DND-41 (cell line): ENCODE measurements around the gene GNAZ.

Experiments
- ATAC-seq: fragments of 200-7000 bp; cut with Tn5 transposase; 3 replicates; pipeline ENCODE4 v1.9.1; 2021; ENCODE audit warnings: low read depth; ENCODE audit not compliant: insufficient read depth
- DNase-seq: peaks from one replicate; pipeline ENCODE4 v3.0.0-alpha.2; 2020
- H2AFZ ChIP-seq: 2 replicates; pipeline ENCODE4 v1.6.0; 2012; ENCODE audit warnings: low read depth, low read length
- H3K27ac ChIP-seq: 2 replicates; pipeline ENCODE4 v1.5.1; 2012; ENCODE audit warnings: low read length, inconsistent platforms
- H3K27me3 ChIP-seq: fragments of 200-600 bp; sonication (generic); 2 replicates; pipeline ENCODE4 v1.6.0; 2012; ENCODE audit warnings: low read length, mild to moderate bottlenecking, inconsistent platforms; ENCODE audit not compliant: insufficient read depth, poor library complexity
- H3K36me3 ChIP-seq: 2 replicates; pipeline ENCODE4 v1.5.1; 2012; ENCODE audit warnings: low read length, inconsistent platforms; ENCODE audit not compliant: insufficient read depth
- H3K4me1 ChIP-seq: 2 replicates; pipeline ENCODE4 v1.5.1; 2012; ENCODE audit warnings: mild to moderate bottlenecking, low read length; ENCODE audit not compliant: insufficient read depth
- H3K4me2 ChIP-seq: 2 replicates; pipeline ENCODE4 v1.6.0; 2012; ENCODE audit warnings: mild to moderate bottlenecking, moderate library complexity, low read length, inconsistent platforms; ENCODE audit not compliant: insufficient read depth
- H3K4me3 ChIP-seq, 2 experiments: fragments of 200-600 bp in 1 of 2; shearing (Covaris generic) in 1 of 2; 2 replicates each; pipeline ENCODE4 v1.5.1; 2012 to 2016; ENCODE audit warnings: inconsistent platforms in 2 of 2, low read length in 2 of 2, mild to moderate bottlenecking in 2 of 2, low read depth in 1 of 2, moderate library complexity in 1 of 2
- H3K79me2 ChIP-seq: 2 replicates; pipeline ENCODE4 v1.6.0; 2012; ENCODE audit warnings: low read length, inconsistent platforms; ENCODE audit not compliant: insufficient read depth
- H3K9ac ChIP-seq: 2 replicates; pipeline ENCODE4 v1.6.0; 2012; ENCODE audit warnings: low read depth, mild to moderate bottlenecking, inconsistent platforms, low read length, moderate library complexity
- H3K9me3 ChIP-seq: 2 replicates; pipeline ENCODE4 v1.5.1; 2012; ENCODE audit warnings: low read length, moderate library complexity, mild to moderate bottlenecking, inconsistent platforms; ENCODE audit not compliant: insufficient read depth, severe bottlenecking
- H4K20me1 ChIP-seq: 2 replicates; pipeline ENCODE4 v1.6.0; 2012; ENCODE audit warnings: low read length; ENCODE audit not compliant: insufficient read depth
- EZH2 ChIP-seq: IDR thresholded peaks from 3 replicates; pipeline ENCODE4 v1.6.1; 2012; ENCODE audit warnings: borderline replicate concordance, low read depth, mild to moderate bottlenecking, moderate library complexity, low read length, inconsistent platforms; ENCODE audit not compliant: severe bottlenecking
- TF ChIP-seq, protein P1 (sequence below): IDR thresholded peaks from 2 replicates; pipeline ENCODE4 v1.5.1; 2012; ENCODE audit warnings: borderline replicate concordance, low read length, moderate library complexity, mild to moderate bottlenecking; ENCODE audit not compliant: poor library complexity, severe bottlenecking; ENCODE audit errors: extremely low read depth

Gene GNAZ

DNA sequence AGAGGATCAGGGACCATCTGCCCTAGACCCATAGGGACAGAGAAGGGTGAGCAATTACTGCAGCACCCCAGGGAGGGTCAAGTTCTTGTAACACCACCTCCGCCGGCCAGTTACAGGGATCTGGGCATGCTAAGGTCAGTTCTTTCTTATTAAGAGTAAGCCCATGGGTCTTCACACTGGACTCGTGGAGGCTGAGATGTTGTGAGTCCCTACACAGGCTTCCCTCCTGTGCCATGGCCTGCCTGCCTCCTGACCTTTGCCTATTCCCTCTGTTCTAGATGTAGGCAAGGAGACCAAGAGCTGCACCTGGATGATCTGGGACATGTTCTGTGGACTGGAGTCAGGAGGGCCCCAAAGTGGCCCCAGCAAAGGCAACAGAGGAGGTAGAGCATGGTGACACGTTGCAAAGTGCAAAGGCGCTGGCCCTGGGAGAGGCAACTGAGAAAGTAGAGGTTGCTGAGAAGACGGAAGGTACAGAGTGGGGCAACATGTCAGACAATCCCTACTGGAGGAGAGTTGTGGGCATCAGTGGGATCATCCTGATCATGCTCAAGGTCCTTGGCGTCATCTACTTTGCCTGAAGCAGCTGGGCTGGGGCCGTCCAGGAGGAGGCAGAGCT, 16.3 kb upstream of the GNAZ start:
- Histone ChIP-seq H3K9ac (no peak overlapping the region), H3K27ac (no peak overlapping the region), H3K4me3 (no peak overlapping the region), H3K79me2 (no peaks in the 10 kb centered on the region), H3K36me3 (no peaks in the 10 kb centered on the region), H3K4me2 (no peak overlapping the region), H3K27me3 (peaks cover 5% of the 10 kb centered on the region), H3K4me1 (no peaks in the 10 kb centered on the region), H2AFZ (no peak overlapping the region), H3K9me3 (peaks cover 2% of the 10 kb centered on the region), H4K20me1 (no peaks in the 10 kb centered on the region)
- no peak for ATAC-seq
- no peak for DNase-seq
- TF ChIP-seq EZH2: no peak
- TF ChIP-seq, protein P1, sequence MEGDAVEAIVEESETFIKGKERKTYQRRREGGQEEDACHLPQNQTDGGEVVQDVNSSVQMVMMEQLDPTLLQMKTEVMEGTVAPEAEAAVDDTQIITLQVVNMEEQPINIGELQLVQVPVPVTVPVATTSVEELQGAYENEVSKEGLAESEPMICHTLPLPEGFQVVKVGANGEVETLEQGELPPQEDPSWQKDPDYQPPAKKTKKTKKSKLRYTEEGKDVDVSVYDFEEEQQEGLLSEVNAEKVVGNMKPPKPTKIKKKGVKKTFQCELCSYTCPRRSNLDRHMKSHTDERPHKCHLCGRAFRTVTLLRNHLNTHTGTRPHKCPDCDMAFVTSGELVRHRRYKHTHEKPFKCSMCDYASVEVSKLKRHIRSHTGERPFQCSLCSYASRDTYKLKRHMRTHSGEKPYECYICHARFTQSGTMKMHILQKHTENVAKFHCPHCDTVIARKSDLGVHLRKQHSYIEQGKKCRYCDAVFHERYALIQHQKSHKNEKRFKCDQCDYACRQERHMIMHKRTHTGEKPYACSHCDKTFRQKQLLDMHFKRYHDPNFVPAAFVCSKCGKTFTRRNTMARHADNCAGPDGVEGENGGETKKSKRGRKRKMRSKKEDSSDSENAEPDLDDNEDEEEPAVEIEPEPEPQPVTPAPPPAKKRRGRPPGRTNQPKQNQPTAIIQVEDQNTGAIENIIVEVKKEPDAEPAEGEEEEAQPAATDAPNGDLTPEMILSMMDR: no peak

DNA sequence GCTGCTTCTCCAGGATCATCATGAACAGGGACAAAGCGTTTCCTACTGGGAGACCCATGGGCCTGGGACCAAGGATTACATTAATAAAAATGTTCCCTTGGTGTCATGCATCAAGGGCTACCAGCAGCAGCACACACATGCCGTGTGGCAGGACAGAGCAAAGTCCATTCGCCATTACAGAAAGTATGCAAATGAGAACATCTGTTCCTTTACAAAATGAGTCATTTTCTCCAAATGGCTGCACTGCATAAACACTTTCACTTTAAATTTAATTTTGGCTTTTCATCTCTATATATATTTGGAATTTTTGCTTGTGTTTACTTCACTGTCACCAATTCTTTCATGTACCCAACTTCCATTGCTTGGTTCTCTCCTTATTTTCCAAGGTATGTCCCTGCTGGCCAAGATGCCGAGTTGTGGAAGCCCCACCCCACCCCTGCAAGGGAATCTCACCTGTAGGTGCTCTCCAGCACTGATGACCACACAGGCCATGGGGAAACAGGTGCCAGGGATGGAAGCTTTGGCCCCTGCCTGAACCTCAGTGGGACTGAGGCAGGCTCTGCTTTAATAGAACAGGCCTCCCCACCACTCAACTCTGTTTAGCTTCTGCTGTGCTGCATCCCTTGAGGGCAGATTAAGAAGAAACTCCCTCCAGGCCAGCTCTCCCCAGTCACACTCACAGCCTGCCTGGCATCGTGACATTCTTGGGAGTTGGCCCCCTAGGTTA, 15.6 kb upstream of the GNAZ start:
- no peak for TF ChIP-seq EZH2
- TF ChIP-seq, protein P1: no peak
- no peaks in the 10 kb centered on the region for H3K79me2 ChIP-seq
- H3K9ac ChIP-seq: no peak overlapping the region
- H3K4me3 ChIP-seq: no peak overlapping the region
- H3K4me2 ChIP-seq: no peak overlapping the region
- peaks cover 5% of the 10 kb centered on the region for H3K27me3 ChIP-seq
- H2AFZ ChIP-seq: no peak overlapping the region
- H3K4me1 ChIP-seq: no peaks in the 10 kb centered on the region
- peaks cover 2% of the 10 kb centered on the region for H3K9me3 ChIP-seq
- no peaks in the 10 kb centered on the region for H3K36me3 ChIP-seq
- ATAC-seq: no peak
- H4K20me1 ChIP-seq: no peaks in the 10 kb centered on the region
- H3K27ac ChIP-seq: no peak overlapping the region
- no peak for DNase-seq

DNA sequence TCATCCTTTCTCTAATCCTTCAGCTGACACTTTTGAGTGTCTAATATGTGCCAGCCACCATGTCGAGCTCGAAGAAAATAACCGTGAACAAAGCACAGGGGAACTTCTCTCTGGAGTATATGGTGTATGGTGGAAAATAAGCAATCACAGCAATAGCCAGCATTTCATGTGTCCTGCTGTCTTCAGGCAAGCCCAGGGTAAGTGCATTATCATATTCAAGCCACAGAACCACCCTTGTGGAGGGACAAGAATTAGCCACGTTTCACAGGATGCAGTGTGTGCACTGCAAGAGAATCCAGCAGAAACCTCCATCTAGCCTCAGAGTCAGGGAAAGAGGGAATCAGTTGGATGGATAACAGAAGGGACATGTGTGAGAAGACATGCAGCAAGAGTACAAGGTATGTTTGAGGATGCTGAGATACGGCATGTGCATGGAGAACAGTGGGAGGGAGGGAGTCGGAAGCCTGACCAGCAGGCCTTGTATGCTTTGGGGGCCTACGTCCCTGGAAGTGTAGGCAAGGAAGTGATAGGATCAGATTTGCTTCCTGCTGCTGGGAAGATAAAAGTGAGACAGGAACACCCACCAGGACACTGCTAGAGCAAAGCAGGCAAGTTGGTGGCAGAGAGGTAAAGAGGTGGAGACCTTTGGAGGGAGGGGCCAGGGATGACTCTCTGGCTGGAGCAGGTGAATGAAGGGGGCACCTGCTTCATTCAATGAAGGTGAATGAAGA, 14.7 kb upstream of the GNAZ start:
- Histone ChIP-seq H3K4me3 (no peak overlapping the region), H3K27ac (no peak overlapping the region), H3K9ac (no peak overlapping the region), H3K36me3 (no peaks in the 10 kb centered on the region), H3K4me2 (no peak overlapping the region), H3K4me1 (no peaks in the 10 kb centered on the region), H4K20me1 (no peaks in the 10 kb centered on the region), H3K9me3 (peaks cover 2% of the 10 kb centered on the region), H3K79me2 (no peaks in the 10 kb centered on the region), H2AFZ (no peak overlapping the region), H3K27me3 (peaks cover 5% of the 10 kb centered on the region)
- DNase-seq (no peak), ATAC-seq (no peak)
- no peak for TF ChIP-seq EZH2
- TF ChIP-seq, protein P1: no peak
